Mucosa of descending colon (tissue), 3 donors: Measurements from ENCODE around the gene MED13L. TPM values are rescaled to one million over a fixed set of nuclear protein-coding genes. Genes with fewer than 3 reads are reported as not detected.

Experiments
- ATAC-seq: fragments of 200-7000 bp; cut with Tn5 transposase; one replicate; pipeline ENCODE4 v1.9.1; 2020; ENCODE audit warnings: mild to moderate bottlenecking, moderate library complexity
- DNase-seq, 3 donors: peaks; one replicate each; pipeline ENCODE4 v3.0.0-alpha.2; 2020
- H3K36me3 ChIP-seq: fragments of 200-600 bp; one replicate; pipeline ENCODE4 v1.8.0; 2021; ENCODE audit warnings: low read depth, mild to moderate bottlenecking
- H3K4me1 ChIP-seq: fragments of 200-600 bp; one replicate; pipeline ENCODE4 v1.8.0; 2021; ENCODE audit warnings: low read depth, mild to moderate bottlenecking
- H3K4me3 ChIP-seq: fragments of 200-600 bp; one replicate; pipeline ENCODE4 v1.8.0; 2021; ENCODE audit warnings: mild to moderate bottlenecking
- H3K9me3 ChIP-seq: fragments of 200-600 bp; one replicate; pipeline ENCODE4 v1.8.0; 2021; ENCODE audit warnings: mild to moderate bottlenecking
- intact Hi-C, 2 donors: fragments of 100-400 bp; cut with DNase I in 1 of 2; cut with micrococcal nuclease in 1 of 2; formaldehyde crosslinking; loops; one replicate each; pipeline versions ENCODE4 v1.11.0 to v1.11.1; 2022; cut with DNase I, micrococcal nuclease
- long read RNA-seq, 2 donors: library from polyadenylated mRNA; unstranded; transcript quantifications; one replicate each; pipeline ENCODE4 v2.0.0, GENCODE V29; 2019 to 2021
- total RNA-seq, 3 donors: library from RNA; stranded (reverse); fragmentation: NEBNext Ultra II Directional in 2 of 3; extraction: Animal tissue kit (Norgen Biotek cat#: 25700) in 2 of 3; gene quantifications; one replicate each; pipeline versions ENCODE4 v1.2.1 to v1.2.4, GENCODE V29; 2021 to 2023
- TF ChIP-seq, protein P1 (sequence below): fragments of 200-600 bp; IDR thresholded peaks from one replicate; pipeline ENCODE4 v1.8.0; 2022; ENCODE audit warnings: antibody characterized with exemption, mild to moderate bottlenecking
- donor health status: DM: no; HTN: no; CAD: no; lungs with moderate emphysema.
- donor health status: DM: no; HTN: no; CAD: no.
- donor health status: DM: no; HTN: yes; CAD: no.

MED13L gene
- total RNA-seq = 100 to 1,000 TPM in 2 of 3 donors, 10 to 100 TPM in 1; 96.9 to 165 (median 135) TPM
- long read RNA-seq, donor 1, full-length matches to known transcripts = 2 of 20 reads
- long read RNA-seq, donor 1, partial matches to known transcripts = 15 of 20 reads
- long read RNA-seq, donor 1, other reads (novel, unspliced or antisense) = 3 of 20 reads
- long read RNA-seq, donor 2, partial matches to known transcripts = 1 of 1 reads
- long read RNA-seq, donor 2, other reads (novel, unspliced or antisense) = 0 of 1 reads

DNA sequence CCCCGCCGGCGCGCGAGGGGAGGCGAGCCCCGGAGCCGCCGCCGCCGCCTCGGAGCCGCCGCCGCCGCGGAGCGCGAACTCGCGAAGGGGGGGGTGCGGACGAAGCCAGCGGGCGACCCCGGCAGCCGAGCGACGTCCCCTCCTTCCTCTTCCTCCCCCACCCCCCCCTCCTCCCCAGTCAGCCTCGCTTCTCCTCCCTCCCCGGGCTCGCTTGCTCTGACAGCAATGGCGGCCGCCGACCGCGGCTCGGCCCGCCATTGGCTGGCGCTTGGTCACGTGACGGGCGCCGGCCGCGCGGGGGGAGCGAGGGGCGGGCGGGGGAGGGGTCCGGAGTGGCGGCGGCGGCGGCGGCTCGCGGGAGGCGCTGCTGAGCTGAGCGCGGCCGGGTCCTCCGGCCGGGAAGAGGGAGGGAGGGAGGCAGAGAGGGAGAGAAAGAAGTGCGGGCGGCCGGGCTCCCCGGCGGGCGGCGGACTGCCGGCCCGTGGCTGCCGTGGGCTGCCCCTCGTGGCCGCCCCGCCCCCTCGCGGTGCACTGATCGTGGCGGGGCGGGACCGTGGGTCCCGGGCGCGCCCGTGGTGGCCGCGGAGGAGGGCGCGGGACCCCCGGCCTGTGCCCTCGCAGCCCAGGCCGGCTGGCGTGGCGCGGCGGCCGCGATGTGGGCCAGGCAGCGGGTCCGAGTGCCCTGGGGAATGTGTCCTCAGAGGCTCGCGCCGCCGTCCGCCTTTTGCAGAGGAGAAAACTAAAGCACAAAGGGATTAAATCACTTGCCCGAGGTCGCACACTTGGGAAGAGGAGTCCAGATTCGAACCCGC lies at the start of gene MED13L:
TSS of gene MED13L (minus strand) at position 227 of the 812 bp plus-strand sequence. CDS start 562 bp downstream, outside the sequence.
- TF ChIP-seq, protein P1, sequence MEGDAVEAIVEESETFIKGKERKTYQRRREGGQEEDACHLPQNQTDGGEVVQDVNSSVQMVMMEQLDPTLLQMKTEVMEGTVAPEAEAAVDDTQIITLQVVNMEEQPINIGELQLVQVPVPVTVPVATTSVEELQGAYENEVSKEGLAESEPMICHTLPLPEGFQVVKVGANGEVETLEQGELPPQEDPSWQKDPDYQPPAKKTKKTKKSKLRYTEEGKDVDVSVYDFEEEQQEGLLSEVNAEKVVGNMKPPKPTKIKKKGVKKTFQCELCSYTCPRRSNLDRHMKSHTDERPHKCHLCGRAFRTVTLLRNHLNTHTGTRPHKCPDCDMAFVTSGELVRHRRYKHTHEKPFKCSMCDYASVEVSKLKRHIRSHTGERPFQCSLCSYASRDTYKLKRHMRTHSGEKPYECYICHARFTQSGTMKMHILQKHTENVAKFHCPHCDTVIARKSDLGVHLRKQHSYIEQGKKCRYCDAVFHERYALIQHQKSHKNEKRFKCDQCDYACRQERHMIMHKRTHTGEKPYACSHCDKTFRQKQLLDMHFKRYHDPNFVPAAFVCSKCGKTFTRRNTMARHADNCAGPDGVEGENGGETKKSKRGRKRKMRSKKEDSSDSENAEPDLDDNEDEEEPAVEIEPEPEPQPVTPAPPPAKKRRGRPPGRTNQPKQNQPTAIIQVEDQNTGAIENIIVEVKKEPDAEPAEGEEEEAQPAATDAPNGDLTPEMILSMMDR = peak; percentile 33
- ATAC-seq = peak; percentile 88
- DNase-seq = peak; percentile 87 to 95 (median 90)
- Histone ChIP-seq H3K36me3 (no peaks in the 10 kb centered on the region), H3K9me3 (no peaks in the 10 kb centered on the region), H3K4me1 (peaks cover 20% of the 10 kb centered on the region), H3K4me3 (peak within 1 kb of the TSS; percentile 75)
- intact Hi-C loops = loop anchor here in 1 of 2 donors (10.0 kb wide), 1 partner anchor 317 kb away; no protein-coding TSS in a partner anchor

DNA sequence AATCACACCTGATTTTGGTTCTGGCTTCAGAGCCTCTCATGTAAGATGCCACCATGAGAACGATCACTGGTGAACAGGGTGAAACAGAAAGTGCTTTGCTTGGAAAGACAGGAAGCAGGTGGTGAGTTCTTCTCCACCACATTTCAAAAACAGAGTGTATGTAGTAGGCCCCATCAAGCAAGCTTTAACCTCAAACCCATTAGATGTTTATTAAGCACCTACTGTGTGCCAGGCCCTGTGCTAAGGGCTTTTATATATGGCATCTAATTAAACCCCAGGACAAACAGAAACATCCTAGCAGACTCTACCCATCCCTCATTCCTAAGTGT lies 47.8 kb upstream of the MED13L start:
- no peak overlapping the region for H3K4me3 ChIP-seq
- H3K36me3 ChIP-seq = no peaks in the 10 kb centered on the region
- H3K9me3 ChIP-seq = no peaks in the 10 kb centered on the region
- no peak for DNase-seq
- TF ChIP-seq, protein P1 = no peak
- ATAC-seq = peak; percentile 83
- peaks cover 2% of the 10 kb centered on the region for H3K4me1 ChIP-seq
- intact Hi-C loops = no loop called here

DNA sequence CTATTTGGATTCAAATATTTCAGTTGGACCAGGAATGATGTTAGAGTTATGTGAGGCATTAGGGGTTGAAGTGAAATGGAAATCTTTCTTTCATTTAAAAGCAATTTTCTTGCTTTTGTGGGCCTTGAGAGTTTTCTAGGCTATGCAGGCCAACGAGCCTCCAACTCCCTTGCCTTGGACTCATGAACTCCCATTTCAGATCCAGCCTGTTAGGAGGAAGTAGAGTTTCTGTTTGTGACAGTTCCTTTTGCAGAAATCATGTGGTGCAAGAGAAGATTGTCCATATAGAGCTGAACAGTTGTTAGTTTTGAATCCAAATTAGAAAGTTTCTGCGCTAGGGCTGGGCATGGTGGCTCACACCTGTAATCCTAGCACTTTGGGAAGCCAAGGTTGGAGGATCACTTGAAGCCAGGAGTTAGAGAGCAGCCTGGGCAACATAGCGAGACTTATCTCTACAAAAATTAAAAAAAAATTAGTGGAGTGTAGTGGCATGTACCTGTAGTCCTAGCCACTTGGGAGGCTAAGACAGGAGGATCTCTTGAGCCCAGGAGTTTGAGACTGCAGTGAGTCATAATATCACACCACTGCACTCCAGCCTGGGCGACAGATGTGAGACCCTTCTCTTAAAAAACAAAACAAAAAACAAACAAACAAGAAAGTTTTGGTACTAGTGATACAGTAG lies 47.3 kb upstream of the MED13L start:
- TF ChIP-seq, protein P1 = no peak
- no peaks in the 10 kb centered on the region for H3K36me3 ChIP-seq
- H3K4me1 ChIP-seq = peaks cover 2% of the 10 kb centered on the region
- intact Hi-C loops = no loop called here
- no peaks in the 10 kb centered on the region for H3K9me3 ChIP-seq
- no peak for DNase-seq
- ATAC-seq = peak; percentile 42
- H3K4me3 ChIP-seq = no peak overlapping the region

DNA sequence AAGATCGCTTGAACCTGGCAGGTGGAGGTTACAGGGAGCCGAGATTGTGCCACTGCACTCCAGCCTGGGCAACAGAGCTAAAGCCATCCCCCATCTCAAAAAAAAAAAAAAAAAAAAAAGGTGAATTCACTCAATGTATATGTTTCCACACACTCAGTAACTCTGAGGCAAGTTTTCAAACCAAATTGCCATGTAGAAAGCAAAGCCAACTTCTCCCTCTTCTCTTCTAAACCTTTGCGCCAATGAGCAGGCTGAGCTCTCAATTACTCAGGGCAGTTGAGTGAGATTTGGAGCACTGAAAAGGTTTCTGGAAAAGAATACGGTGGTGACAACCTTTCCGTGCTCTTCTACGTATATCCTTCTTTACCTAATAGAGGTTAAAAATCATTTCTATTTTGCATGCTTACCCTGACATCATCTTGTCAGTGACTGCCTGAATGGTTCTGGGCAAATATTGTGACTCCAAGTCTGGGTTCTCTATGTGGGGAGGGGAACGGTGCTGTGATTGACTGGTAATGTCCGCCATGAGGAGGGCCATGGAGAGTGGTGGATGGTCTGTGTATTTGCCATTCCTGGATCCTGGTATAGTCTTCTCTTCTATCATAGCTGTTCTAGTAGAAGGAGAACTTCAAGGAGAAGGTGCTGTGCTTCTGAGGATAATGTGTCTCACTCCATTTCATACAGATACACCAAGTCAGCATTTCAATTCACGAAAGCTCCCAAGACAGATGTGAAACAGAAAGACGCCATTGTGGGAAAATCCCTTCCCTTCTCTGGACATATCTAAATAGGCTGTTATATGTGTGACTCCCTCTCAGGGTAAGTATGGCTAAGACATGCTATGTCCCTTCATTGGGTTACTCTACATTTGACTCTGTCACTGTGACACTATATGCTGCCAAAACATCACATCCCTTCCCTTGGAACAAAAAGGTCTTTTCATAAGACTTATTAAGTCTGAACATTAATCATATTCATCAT lies 46.2 kb upstream of the MED13L start:
- DNase-seq (no peak), ATAC-seq (no peak)
- H3K36me3 ChIP-seq = no peaks in the 10 kb centered on the region
- intact Hi-C loops = no loop called here
- H3K4me3 ChIP-seq = no peak overlapping the region
- peaks cover 2% of the 10 kb centered on the region for H3K4me1 ChIP-seq
- H3K9me3 ChIP-seq = no peaks in the 10 kb centered on the region
- TF ChIP-seq, protein P1 = no peak

DNA sequence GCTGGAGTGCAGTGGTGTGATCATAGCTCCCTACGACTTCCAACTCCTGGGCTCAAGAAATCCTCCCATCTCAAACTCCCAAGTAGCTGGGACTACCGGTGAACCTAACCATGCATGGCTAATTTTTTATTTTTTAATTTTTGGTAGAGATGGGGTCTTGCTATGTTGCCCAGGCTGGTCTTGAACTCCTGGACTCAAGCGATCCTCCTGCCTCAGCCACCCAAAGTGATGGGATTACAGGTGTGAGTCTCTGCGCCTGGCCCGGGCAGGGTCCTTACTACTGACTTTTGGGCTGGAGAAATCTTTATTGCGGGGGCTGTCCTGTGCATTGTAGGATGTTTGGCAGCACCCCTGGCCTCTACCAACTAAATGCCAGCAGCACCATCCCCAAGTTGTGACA lies 44.4 kb upstream of the MED13L start:
- TF ChIP-seq, protein P1 = no peak
- Histone ChIP-seq H3K4me3 (no peak overlapping the region), H3K36me3 (no peaks in the 10 kb centered on the region), H3K9me3 (no peaks in the 10 kb centered on the region), H3K4me1 (peaks cover 2% of the 10 kb centered on the region)
- DNase-seq (no peak), ATAC-seq (no peak)
- intact Hi-C loops = no loop called here
